AG04449 (cell line): ENCODE results near the gene CLDN9.
A peak's percentile ranks its signal among the peaks of the same experiment; 100 is the strongest.

ENCODE experiments used
- CTCF ChIA-PET: fragments of 350-600 bp; formaldehyde crosslinking; extraction: SDS; loops from one replicate; lab custom pipeline; 2021; ENCODE audit warnings: antibody characterized with exemption; lab: Yijun Ruan, JAX
- POLR2A ChIA-PET: fragments of 400-600, 350-600 bp; formaldehyde crosslinking; extraction: SDS; loops from one replicate; lab custom pipeline; 2020; ENCODE audit warnings: antibody characterized with exemption, inconsistent platforms; lab: Yijun Ruan, JAX
- DNase-seq: peaks from one replicate; pipeline ENCODE4 v3.0.0-alpha.2; 2010; ENCODE audit warnings: low read depth, low spot score
- H3K4me3 ChIP-seq: 2 replicates; pipeline ENCODE4 v1.5.1; 2011; ENCODE audit warnings: low read depth, mild to moderate bottlenecking, control low read depth, low read length
- TF ChIP-seq, protein P1 (sequence below): IDR thresholded peaks from one replicate; pipeline ENCODE4 v1.5.1; 2011; ENCODE audit warnings: mild to moderate bottlenecking, moderate library complexity, low read length, control low read depth, inconsistent platforms; ENCODE audit not compliant: insufficient read depth; ENCODE audit errors: missing control alignments

The CLDN9 gene

DNA sequence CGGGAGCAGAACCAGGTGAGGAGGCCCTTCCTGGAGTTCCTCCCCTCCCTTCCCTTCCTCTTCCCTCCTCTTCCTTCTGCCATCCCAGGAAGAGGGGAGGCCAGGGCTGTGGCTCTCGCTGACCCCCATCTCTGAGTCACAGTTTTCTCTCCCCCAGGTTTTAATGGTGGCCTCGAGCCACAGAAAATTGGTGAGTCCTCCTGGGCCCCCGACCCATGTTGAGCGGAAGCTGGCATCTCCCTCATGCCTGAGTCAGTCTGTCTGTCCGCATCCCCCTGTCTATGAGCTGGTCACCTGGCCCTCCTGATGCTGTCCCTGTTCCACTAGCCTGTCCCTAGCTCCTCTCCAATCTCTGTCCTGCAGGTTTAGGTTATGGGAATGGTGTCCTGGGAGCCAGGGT, 12.8 kb upstream of the CLDN9 start:
- TF ChIP-seq, protein P1, sequence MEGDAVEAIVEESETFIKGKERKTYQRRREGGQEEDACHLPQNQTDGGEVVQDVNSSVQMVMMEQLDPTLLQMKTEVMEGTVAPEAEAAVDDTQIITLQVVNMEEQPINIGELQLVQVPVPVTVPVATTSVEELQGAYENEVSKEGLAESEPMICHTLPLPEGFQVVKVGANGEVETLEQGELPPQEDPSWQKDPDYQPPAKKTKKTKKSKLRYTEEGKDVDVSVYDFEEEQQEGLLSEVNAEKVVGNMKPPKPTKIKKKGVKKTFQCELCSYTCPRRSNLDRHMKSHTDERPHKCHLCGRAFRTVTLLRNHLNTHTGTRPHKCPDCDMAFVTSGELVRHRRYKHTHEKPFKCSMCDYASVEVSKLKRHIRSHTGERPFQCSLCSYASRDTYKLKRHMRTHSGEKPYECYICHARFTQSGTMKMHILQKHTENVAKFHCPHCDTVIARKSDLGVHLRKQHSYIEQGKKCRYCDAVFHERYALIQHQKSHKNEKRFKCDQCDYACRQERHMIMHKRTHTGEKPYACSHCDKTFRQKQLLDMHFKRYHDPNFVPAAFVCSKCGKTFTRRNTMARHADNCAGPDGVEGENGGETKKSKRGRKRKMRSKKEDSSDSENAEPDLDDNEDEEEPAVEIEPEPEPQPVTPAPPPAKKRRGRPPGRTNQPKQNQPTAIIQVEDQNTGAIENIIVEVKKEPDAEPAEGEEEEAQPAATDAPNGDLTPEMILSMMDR: no peak
- no peak overlapping the region for H3K4me3 ChIP-seq
- POLR2A ChIA-PET: no interaction called here
- CTCF ChIA-PET: interaction anchor here (11.4 kb wide), 1 partner anchor 30 kb away, joined by 112 read pairs; no protein-coding TSS in a partner anchor
- no peak for DNase-seq

- ChIA-PET CTCF (interaction anchor here (11.4 kb wide), 1 partner anchor 30 kb away, joined by 112 read pairs; no protein-coding TSS in a partner anchor), POLR2A (no interaction called here)
- no peak overlapping the region for H3K4me3 ChIP-seq
- TF ChIP-seq, protein P1: no peak
- no peak for DNase-seq
These were observed 12.2 kb upstream of the CLDN9 start for GRCh38 chr16:3000540-3000939.

DNA sequence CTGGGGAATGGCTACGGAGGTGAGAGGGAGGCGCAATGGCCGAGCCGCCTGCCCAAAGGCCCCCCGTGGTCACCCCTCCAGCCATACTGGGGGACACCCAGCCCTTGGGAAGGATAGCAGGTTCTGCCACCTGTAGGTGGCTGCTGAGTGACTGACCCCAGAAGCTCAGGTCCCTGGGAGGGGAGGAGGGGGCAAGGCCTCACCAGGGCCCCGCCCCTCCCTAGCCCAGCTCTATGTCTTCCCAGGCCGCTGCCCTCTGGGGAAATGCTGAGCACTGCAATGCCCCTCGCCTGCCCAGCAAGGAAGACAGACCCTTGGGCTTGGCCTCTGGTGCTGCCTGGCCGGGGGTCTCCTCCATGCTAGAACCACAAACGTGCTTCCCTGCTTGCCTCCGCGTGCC, 11.4 kb upstream of the CLDN9 start:
- DNase-seq: no peak
- CTCF ChIA-PET: interaction anchor here (11.4 kb wide), 1 partner anchor 29 kb away, joined by 112 read pairs; no protein-coding TSS in a partner anchor
- POLR2A ChIA-PET: no interaction called here
- no peak overlapping the region for H3K4me3 ChIP-seq
- TF ChIP-seq, protein P1: no peak

DNA sequence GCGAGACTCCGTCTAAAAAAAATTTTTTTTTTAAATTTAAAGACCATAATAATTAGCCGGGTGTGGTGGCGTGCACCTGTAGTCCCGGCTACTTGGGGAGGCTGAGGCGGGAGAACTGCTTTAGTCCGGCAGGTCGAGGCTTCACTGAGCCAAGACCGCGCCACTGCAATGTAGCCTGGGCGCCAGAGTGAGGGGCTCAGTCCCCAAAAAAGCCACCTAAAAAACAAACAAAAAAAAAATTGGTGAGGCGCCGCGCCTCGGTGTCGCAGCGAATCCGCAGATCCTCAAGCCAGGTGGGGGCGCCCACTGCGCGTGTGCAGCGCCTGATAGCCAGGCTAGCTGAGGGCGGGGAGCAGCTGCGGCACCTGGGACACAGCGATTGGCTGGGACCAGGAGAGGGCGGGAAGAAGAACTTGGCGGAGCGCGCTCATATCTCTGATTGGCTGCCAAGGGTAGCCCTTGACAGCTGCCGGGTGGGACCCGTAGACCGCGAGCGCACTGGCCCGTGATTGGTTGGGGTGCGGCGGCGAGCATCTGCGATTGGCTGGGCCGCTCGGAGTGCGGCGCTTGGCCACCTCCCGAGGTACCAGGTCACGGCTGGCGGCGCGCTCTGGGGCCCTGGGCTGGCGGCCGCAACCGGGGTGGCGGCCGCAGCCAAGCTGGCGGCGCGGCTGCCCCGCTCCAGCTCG, 9.0 kb upstream of the CLDN9 start:
- TF ChIP-seq, protein P1: peak; percentile 61
- peak; percentile 84 for DNase-seq
- ChIA-PET CTCF (interaction anchor here (1.2 to 11.4 kb wide), 3 partner anchors 11 to 27 kb away, joined by 4 to 112 read pairs (median 4); partner anchors contain the start of gene TNFRSF12A), POLR2A (interaction anchor here (0.7 to 1.6 kb wide), 4 partner anchors 15 to 24 kb away, joined by 3 to 14 read pairs (median 4); partner anchors contain the start of genes HCFC1R1, THOC6 and TNFRSF12A)
- no peak overlapping the region for H3K4me3 ChIP-seq

DNA sequence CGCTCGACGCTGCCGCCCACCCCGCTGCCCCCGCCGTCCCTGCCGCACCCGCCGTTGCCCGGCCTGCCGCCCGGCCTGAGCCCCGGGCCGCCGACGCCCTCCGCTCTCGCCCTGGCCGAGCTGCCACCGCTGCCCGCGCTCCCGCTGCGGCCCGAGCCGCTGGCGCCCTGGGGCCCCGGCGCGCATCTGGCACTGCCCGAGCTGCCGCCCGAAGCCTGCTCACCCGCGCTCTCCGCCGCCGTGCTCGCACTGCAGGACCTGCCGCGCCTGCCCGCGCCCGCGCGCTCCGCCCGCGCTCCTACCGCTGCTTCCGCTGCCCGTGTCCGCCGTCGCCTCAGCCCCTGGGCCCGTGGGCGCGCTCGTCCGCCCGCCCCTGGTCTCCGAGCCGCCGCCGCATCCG, 8.4 kb upstream of the CLDN9 start:
- H3K4me3 ChIP-seq: no peak overlapping the region
- POLR2A ChIA-PET: interaction anchor here (0.7 to 1.6 kb wide), 4 partner anchors 14 to 23 kb away, joined by 3 to 14 read pairs (median 4); partner anchors contain the start of genes HCFC1R1, THOC6 and TNFRSF12A
- CTCF ChIA-PET: interaction anchor here (1.2 to 11.4 kb wide), 3 partner anchors 11 to 26 kb away, joined by 4 to 112 read pairs (median 4); partner anchors contain the start of gene TNFRSF12A
- DNase-seq: no peak
- TF ChIP-seq, protein P1: no peak

GRCh38 chr16:3004781-3005284, 7.9 kb upstream of the CLDN9 start:
- ChIA-PET POLR2A (interaction anchor here (1.6 kb wide), 1 partner anchor 16 kb away, joined by 14 read pairs; the partner anchor contains the start of gene TNFRSF12A), CTCF (interaction anchor here (11.4 kb wide), 1 partner anchor 25 kb away, joined by 112 read pairs; no protein-coding TSS in a partner anchor)
- H3K4me3 ChIP-seq: no peak overlapping the region
- TF ChIP-seq, protein P1: no peak
- no peak for DNase-seq
